SK-MEL-5 (cell line): Measurements from ENCODE around the gene CHMP2A. TPM values are rescaled to one million over a fixed set of nuclear protein-coding genes. Genes with fewer than 3 reads are reported as not detected.
A peak's percentile ranks its signal among the peaks of the same experiment; 100 is the strongest.
"Not testable (repeated sequence)": the region's sequence is repeated elsewhere in the genome, so short reads cannot be mapped to it uniquely, and the experiment has no call there.

Experiments used
- DNase-seq: peaks from one replicate; pipeline ENCODE4 v3.0.0-alpha.2; 2016; ENCODE audit warnings: low read depth, low spot score
- in situ Hi-C: cut with HindIII; loops from 2 replicates; pipeline ENCODE4 v1.10.0; 2016; ENCODE audit warnings: low sequenced_read_pairs, high pct_unique_total_duplicates, low pct_unique_long_range_greater_than_20kb
- polyA plus RNA-seq, 2 experiments: library from polyadenylated mRNA; depleted of rRNA; stranded (reverse); fragments of >200 nt; gene quantifications; 2 replicates each; pipeline ENCODE4 v1.2.3, GENCODE V29; 2015
- total RNA-seq: library from RNA; depleted of rRNA; stranded (reverse); fragments of >200 nt; shearing (Covaris generic); gene quantifications from 2 replicates; pipeline ENCODE4 v1.2.3, GENCODE V29; 2014; rRNA removed

The CHMP2A gene
- 82.6 and 89.4 TPM in 2 replicates for total RNA-seq
- 132 and 169 TPM in 2 replicates for polyA plus RNA-seq (2015; cell fraction: cytosol; rRNA removed)
- 44.7 and 45.9 TPM in 2 replicates for polyA plus RNA-seq (2015; cell fraction: nucleus; rRNA removed)

DNA sequence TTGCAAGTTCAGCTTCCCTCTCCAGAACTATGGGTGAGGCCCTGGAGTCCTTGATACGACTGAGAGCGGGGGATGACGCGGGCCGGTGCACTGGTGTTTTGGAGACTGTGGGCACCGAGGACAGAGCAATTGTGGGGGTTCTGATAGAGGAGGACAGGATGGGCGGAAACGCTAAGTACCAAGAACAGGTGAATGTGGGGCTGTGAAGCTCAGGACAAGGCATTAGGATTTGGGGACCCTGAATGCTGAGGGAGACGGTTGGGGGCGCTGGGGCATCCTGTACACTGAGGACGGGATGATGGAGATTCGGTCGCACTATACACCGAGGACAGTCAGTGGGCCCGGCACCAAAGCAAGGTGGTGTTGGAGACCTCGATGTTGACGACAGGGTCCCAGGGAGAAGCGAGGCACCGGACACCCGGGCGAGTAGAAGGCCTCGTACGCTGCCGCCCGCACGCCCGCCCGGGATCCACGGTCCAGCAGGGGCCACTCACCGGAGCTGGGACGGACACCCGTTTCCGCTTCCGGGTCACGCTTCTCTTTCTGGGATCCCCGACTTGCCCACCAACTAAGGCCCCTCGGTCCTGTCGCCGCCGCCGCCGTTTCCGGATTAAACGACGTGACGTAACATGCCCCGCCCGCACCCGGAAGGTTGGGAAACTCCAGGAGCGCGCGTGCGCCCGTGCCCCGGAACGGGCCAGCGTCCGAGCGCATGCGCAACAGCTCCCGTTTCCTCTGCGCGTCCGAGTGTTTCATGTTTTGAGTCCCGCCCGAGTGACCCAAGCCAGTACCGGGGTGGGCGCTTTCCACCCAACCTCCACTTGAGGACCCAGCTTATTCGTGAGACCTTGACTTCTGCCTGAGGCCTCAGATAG lies at the start of gene CHMP2A:
Gene CHMP2A, minus strand, starts transcription at position 612 of the 875 bp plus-strand sequence. CDS start 893 bp downstream, outside the sequence.
- peak; percentile 93 for DNase-seq
- in situ Hi-C loops: no loop called here

DNA sequence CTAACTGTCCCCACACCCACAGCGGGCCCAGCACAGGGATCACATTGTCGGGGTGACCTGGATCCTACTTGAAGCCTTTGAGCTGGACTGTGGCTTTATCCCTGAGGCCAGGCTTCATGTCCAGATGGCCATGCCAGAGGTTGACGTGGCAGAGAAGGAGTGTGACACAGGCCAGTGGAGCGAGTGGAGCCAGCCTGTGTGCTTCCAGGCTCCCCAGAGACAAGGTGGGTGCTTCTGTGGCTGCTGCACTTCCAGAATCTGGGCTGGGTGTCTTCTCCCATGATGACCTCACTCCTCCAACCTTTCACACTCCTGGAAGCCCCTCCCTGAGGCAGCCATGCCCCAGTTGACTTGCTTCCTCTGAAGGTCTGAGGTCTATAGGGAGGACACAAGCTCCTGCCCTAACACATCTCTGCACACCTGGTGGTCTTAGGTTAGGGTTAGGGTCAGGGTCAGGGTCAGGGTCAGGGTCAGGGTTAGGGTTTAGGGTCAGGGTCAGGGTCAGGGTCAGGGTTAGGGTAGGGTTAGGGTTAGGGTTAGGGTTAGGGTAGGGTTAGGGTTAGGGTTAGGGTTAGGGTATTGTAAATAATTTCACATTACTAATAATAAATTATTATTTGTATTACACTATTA lies 31.3 kb upstream of the CHMP2A start:
- in situ Hi-C loops: no loop called here
- DNase-seq: no peak

DNA sequence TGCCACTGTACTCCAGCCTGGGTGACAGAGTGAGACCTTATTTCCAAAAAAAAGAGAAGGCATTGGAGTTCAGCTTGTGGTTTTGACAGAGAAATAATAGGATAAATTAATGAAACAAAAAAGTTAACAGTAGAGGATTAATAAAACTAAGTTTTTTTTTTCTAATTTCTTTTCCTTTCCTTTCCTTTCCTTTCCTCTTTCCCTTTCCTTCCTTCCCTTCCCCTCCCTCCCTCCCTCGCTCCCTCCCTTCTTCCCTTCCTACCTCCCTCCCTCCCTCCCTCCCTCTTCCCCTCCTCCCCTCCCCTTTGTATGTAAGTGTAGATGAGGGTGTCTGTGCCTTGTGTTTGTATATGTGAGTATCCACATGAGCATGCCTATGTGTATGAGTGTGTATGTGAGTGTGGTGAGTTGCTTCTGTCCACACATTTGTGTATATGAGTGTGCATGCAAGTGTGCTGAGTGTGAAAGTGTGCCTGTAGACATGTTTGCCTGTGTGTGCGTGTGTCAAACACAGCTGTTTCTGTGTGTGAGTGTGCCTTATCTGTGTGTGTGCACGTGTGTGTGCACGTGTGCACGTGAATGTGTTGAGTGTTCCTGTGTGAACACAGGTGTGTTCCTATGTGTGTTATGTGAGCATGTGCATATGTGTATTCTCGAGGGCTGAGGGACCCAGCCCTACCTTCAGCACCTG lies 30.7 kb upstream of the CHMP2A start:
- in situ Hi-C loops: no loop called here
- DNase-seq: no peak

DNA sequence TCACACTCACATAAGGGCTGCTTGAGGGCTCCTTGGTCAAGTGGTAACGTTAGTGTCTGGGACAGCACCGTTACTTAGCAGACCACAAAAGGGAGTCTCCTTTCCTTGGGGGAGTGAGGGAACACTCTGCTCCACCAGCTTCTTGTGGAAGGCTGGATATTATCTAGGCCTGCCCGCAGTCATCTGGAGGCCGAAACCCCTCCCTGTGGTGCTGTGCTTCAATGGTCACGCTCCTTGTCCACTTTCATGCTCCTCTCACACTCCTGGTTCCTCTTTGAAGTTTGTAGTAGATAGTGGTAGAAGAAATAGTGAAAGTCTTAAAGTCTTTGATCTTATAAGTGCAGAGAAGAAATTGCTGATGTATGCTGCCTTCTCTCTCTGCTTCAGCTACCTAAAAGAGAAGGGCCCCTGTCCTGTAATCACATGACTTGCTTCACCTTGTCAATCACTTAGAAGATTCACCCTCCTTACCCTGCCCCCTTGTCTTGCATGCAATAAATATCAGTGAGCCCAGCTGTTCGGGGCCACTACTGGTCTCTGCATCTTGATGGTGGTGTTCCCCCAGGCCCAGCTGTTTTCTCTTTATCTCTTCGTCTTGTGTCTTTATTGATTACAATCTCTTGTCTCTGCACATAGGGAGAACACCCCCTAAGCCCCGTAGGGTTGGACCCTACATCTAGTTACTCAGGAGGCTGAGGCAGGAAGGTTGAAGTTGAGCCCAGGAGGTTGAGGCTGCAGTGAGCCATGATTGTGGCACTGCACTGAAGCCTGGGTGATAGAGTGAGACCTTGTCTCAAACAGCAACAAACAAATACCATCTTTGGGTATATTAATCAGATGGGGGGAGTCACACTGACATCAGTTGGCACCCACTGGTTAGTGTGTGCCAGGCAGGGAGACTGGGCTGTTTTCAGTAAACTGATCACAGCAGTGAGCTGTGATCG lies 29.9 kb upstream of the CHMP2A start:
- in situ Hi-C loops: no loop called here
- DNase-seq: no peak

DNA sequence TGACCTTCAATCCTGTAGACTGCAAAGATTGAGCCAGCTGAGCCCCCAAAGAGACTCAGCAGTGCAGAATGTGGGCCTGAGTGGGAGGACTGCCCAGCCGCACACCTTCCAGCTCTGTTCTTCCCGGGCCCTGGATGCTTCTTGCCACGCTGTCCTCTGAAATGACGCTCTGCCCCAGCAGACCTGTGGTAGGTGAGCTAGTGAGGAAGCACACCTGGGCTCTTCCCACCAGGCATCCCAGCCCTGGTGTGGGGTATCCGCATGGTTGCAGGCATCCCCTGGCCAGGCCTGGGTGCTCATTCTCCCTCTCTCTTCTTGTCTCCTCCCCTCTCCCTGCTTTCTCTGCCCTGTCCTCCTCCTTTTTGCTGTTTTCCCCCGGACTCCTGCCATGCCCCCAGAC lies 28.1 kb upstream of the CHMP2A start:
- DNase-seq: no peak
- in situ Hi-C loops: no loop called here

DNA sequence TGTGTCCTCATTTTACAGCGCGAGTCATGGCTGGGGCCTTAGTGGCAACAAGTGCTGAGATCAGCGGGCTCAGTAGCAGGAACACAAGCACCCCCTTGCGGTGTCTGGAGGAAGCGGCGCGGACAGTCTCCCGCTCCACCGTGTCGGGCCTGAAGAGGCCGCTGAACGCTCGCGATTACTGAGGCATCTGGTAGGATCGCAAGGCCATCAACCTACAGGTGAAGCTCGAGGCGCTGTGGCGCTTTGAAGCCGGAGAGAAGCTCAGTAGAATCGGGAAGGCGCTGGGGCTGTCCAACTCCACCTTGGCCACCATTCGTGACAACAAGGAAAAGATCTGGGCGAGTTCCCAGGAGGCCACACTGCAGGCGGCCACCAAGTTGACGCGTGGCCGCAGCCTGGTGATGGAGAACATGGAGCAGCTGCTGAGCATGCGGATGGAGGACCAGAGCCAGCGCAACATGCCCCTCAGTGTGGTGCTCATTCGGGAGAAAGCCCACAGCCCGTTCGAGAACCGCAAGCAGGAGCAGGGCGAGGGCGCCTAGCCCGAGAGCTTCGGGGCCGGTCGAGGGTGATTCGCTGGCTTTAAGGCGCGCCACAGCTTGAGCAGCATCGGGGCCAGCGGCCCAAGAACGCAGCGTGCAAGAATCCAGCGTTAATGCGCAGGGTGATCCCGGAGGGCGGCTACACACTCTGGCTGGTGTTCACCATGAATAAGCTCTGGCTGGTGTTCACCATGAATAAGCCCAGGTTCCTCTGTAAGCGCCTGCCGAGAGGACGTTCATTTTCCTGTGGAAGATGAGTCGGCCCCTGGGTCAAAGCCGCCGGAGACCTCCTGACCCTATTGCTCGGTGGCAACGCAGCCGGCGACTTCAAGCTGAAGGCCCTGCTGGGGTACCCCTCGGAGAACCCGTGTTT lies 26.6 kb upstream of the CHMP2A start:
- DNase-seq: no peak
- in situ Hi-C loops: no loop called here

DNA sequence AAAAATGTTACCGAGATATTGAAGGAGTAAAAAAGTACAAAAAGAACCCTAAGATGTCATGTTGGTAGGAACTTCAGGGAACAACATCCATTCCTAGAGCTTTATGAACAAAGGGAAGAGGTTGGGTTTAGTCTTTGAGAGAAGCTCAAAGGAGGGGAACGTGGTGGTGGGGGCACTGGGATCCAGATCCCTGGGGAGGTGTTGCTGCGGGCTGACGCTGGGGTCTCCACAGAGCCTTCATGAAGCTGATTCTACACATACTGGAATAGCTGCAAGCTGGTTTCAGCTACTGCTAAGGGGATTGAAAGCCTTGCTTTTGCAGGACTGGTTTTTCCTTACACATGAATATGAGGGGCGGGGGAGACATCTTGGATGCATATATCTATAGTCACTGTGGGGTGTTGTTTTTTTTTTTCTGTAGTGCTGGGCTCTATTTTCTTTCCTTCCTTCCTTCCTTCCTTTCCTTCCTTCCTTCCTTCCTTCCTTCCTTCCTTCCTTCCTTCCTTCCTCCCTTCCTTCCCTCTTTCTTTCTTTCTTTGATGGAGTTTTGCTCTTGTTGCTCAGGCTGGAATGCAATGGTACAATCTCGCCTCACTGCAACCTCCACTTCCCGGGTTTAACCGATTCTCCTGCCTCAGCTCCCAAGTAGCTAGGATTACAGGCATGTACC lies 24.7 kb upstream of the CHMP2A start:
- in situ Hi-C loops: no loop called here
- no peak for DNase-seq

DNA sequence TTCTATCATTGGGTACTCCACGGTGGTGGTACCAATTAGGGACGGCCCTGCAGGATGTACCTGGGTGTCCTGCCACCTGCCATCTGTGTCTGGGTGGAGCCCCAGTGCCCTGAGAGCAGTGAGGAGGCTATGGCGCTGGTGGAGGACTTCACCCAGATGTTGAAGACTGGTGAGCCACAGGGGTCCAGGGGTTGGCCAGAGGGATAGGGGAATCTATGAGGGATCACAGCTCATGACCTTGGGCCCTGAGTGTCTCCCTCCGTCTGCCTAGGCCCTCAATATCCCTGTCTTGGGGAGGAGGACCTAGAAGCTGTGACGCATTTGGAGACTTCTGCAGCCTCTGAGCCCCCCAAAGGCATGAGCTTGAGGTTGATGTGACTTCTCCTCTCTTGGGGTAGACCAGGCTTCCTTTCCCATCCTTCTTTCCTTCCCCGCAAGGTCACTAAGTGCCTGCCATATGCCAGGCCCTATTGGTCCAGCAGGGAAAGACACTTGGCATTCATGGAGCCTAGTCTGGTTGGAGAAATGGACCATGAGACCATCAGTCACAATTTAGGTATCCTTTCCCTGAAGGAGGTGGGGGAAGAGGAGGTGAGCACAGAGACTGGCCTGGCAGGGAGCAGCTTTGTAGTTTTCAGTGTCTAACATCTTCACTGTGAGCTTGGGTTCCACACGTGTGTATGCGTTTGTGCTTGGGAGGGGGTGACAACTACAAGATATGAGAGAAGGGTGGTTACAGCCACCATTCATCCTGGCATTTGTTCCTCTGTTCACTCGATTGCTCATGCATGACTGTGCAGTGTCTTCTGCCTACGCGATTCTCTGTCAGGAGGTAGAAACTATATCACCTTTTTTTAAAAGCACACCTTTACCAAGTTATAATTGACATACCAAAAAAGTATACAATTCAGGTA lies 23.4 kb upstream of the CHMP2A start:
- in situ Hi-C loops: no loop called here
- DNase-seq: no peak

DNA sequence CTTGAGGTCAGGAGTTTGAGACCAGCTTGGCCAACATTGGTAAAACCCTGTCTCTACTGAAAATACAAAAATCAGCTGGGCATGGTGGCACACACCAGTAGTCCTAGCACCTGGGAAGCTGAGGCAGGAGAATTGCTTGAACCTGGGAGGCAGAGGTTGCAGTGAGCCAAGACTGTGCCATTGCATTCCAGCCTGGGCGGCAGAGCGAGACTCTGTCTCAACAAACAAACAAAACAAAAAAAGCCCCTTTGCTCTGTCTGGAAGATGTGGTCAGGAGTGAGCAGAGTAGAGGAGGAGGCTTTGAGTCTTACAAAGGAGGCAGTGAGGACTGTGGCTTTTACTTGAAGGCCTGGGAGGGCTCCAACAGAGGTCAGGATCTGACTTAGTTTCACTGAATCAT lies 22.7 kb upstream of the CHMP2A start:
- in situ Hi-C loops, DNase-seq: not testable (repeated sequence)

DNA sequence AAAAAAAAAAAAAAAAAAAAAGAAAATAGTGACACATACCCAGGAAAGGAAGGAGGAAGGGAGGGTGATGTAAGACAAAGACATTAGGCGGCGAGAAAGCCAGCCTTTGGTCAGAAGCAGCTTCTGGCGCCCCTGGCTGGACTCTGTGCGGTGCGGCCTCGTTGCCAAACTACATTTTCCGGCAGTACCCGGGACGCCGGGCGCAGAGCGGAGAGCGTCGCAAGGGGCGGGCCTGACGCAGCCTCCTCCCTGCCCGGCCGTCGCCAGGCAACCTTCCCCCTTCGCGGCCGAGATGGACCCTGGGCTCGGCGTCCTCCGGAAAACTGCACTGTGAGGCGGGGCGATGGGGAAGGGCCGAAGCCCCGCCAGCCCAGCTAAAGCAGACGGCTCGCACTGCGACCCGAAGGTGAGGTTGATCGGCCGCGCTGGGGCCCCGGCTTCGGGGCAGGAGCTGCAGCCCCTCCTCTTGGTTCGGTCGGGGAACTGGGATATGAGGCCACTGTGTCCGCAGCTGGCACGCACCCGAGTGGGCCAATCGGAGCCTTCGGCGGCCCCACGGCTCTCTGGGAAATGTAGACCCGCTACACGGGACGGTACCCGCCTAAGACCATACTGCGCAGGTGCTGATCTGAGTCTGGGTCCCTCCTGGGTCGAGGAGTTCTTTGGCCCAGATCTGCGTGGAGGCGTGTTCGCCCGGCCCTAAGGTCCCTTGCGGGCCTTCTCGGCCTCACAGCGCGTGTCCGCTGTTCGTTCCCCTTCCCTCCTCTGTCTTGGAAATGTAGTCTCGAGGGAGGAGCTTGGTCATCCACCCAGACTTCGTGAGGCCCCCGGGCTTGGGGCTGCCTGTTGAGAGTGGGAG lies 20.5 kb upstream of the CHMP2A start:
- DNase-seq: peak; percentile 89
- in situ Hi-C loops: no loop called here

DNA sequence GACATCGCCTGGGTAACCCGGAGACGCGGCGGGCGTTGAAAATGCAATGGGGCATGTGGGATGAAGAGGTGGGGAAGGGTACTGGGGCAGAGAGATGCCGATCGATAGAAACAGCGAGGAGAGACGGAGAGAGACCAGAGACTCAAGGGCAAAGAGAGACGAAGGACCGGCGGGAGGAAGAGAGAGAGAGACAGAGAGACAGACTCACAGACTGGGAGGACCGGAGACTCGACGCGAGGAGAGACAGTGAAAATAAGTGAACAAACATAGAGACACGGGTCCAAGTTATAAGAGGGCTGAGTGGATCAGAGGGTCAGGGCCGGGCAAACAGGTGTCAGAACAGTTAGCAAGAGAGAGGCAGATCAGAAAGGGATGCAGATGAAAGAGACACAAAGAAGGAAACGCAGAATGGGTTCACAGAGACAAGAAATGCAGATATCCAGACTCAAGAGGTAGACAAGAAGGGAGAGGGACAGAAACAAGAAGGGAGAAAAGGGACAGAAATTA lies 18.8 kb upstream of the CHMP2A start:
- no peak for DNase-seq
- in situ Hi-C loops: no loop called here

DNA sequence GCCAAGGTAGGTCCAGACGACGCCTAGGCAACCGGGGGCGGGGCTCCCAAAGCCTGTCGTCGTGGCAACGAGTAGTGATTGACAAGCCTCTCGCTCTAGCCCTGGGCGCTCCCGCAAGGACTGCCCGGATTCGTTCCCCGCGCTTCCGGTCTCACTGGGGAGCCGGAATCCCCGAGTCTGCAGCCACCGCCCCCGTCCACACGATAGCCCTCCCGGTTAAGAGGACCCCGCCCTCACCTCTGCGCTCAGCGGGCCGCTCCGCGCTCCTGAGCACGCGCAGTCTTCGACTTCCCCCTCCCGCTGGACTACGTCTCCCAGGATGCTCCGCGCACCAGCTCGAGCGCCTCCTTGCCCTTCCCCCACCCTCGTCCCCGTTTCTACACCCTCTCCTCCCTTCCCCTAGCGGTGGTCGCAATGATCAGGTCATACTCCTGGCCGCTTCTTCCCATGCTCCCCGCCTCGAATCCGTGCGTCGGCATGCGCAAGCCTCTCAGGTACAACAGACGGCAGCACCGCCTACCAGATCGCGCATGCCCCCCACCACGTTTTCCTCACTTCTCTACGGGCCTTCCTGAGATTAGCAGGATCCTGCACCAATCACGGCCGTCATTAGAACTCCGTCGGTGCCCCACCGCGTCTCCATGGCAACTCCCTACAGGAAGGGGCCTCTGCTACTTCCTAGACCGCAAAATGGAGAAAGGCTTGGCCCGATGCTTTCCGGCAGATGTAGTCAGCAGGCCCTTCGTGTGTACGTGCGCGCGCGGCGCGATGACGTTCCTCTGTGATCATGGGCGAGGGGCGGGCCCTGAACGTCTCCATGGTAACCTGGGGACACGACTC lies 18.1 kb upstream of the CHMP2A start, which contains the start of gene MZF1:
Gene MZF1, minus strand, starts transcription at position 518 of the 840 bp plus-strand sequence. CDS start 1,946 bp downstream, outside the sequence.
- in situ Hi-C loops: no loop called here
- peak; percentile 99 for DNase-seq
